ENCODE data around the gene ZNF227. TPM values are rescaled to one million over a fixed set of nuclear protein-coding genes. Genes with fewer than 3 reads are reported as not detected.

Gene ZNF227
- total and polyA plus RNA-seq, 9 of the 15 experiments (the other 6 are each of a cell fraction or from before 2014, with no cell fraction given): 3.0 to 15.1 (median 10.0) TPM

GRCh38 chr19:44164673-44165512, 47.4 kb upstream of the ZNF227 start, which contains the start of gene ZNF226 (continued):
- no peak for TF ChIP-seq STAT6 (CRISPR knock-in tag; IDR thresholded peaks at IDR 0.05)
- TF ChIP-seq DPF2 (IDR thresholded peaks at IDR 0.05): 0 out of 2 replicates have a peak, but pooled peaks have one; percentile 16
- peak; percentile 92 for TF ChIP-seq EHMT2 (IDR thresholded peaks at IDR 0.05)
- TF ChIP-seq FOXP4 (CRISPR knock-in tag; IDR thresholded peaks at IDR 0.05; ENCODE audit: borderline replicate concordance): no peak
- no peak for TF ChIP-seq ARID3B (CRISPR knock-in tag; IDR thresholded peaks at IDR 0.05; ENCODE audit: borderline replicate concordance)
- peak in 1 of 2 experiments; percentile 96 for TF ChIP-seq AFF1 (IDR thresholded peaks at IDR 0.05; ENCODE audit: low read depth in 1 of 2, partially characterized antibody in 2 of 2)
- TF ChIP-seq PBX2 (CRISPR knock-in tag; IDR thresholded peaks at IDR 0.05; ENCODE audit: low read depth): no peak
- TF ChIP-seq PBX2 (tag; conservative IDR thresholded peaks at IDR 0.05; ENCODE audit: low read depth): no peak
- 0 out of 2 replicates have a peak, but pooled peaks have one; percentile 35 for TF ChIP-seq FOSL1 (tag; conservative IDR thresholded peaks at IDR 0.05)
- peak; percentile 28; the same call in 1 of the 2 replicates for TF ChIP-seq SOX6 (IDR thresholded peaks at IDR 0.05)
- peak; percentile 63 to 87; a peak in 3 of 4 replicates for TF ChIP-seq TBL1XR1 (IDR thresholded peaks at IDR 0.05; ENCODE audit: low read length in 2 of 2)
- TF ChIP-seq HNRNPL (IDR thresholded peaks at IDR 0.05; ENCODE audit: low read depth, low read length): no peak
- no peak for TF ChIP-seq CBFA2T3 (IDR thresholded peaks at IDR 0.05)
